ENCODE data around the gene MCF2L.

- no peak for TF ChIP-seq POLR2A (IDR thresholded peaks at IDR 0.05; ENCODE audit: low read depth, low read length)
- no peak for TF ChIP-seq POLR2AphosphoS5 (IDR thresholded peaks at IDR 0.05; ENCODE audit: low read depth, low read length)
These were observed 8.5 kb downstream of the MCF2L start for GRCh38 chr13:112977525-112977924.

Measured in GM12891 (cell line).